Measurements from ENCODE around the gene FAM168B. TPM values are rescaled to one million over a fixed set of nuclear protein-coding genes. Genes with fewer than 3 reads are reported as not detected.

The FAM168B gene
- total and polyA plus RNA-seq, 2 of the 13 experiments (the other 11 are each of a cell fraction or from before 2014, with no cell fraction given) = 64.5 to 113 TPM

DNA sequence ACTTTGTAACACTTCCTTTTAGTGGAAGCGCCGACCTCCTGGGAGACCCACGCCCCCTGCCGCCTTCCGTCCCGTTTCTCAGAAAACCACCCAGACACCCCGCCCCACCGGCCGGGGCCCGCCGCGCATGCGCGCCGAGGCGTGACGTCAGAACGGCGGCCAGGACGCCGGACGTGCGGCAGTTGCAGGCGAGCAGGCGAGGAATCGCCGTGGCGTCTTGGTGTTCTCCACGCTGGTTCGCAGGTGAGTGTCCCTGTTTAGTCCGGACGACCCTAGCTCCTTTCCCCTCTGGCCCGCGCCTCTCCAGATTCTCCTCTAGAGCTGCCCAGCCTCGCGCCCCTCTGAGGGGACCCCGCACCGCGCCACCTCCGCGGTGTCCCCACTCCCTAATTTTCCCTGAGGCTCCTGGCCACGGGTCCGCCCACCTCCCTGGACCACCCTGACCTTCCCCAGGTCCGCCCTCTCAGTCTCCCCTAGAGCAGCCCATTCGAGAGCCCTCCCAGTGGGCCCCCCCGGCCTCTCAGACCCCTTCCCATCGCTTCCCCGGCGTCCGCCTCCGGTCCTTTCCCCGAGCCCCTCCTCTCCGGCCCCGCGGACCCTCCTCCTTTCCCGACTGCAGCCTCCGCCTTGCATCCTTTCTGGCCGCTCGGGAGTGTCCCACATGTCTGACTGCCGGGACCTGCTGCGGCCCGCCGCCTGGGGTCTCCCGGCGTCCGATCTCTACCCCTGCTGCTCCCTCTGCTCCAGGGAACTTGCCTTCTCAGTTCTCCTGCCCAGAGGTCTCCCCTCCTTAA is 12.1 kb upstream of the FAM168B start, which contains the start of gene PLEKHB2 (continued):
- TF ChIP-seq HNF1B (CRISPR knock-in tag; IDR thresholded peaks at IDR 0.05) (peak; percentile 41; the same call in 1 of the 2 replicates), ZNF878 (CRISPR knock-in tag; IDR thresholded peaks at IDR 0.05) (0 out of 2 replicates have a peak, but pooled peaks have one; percentile 44), MBNL3 (CRISPR knock-in tag; conservative IDR thresholded peaks at IDR 0.05) (no peak), ZNF589 (CRISPR knock-in tag; conservative IDR thresholded peaks at IDR 0.05) (no peak), GATAD1 (CRISPR knock-in tag; IDR thresholded peaks at IDR 0.05) (peak; percentile 85), PRPF4 (IDR thresholded peaks at IDR 0.05; ENCODE audit: low read depth, low read length, poor library complexity, severe bottlenecking) (no peak), ZFP90 (CRISPR knock-in tag; IDR thresholded peaks at IDR 0.05; ENCODE audit: borderline replicate concordance) (no peak), SMAD9 (CRISPR knock-in tag; IDR thresholded peaks at IDR 0.05) (0 out of 2 replicates have a peak, but pooled peaks have one; percentile 53), MAZ (IDR thresholded peaks at IDR 0.05; ENCODE audit: borderline replicate concordance, low read depth, low read length) (no peak; the same call in 1 of the 2 replicates), MAZ (CRISPR knock-in tag; IDR thresholded peaks at IDR 0.05; ENCODE audit: low read depth) (peak; percentile 76; the same call in 1 of the 2 replicates), HNRNPK (IDR thresholded peaks at IDR 0.05; ENCODE audit: low read depth, low read length, poor library complexity, severe bottlenecking) (no peak), ZNF34 (CRISPR knock-in tag; IDR thresholded peaks at IDR 0.05; ENCODE audit: borderline replicate concordance) (no peak), AKAP8 (CRISPR knock-in tag; IDR thresholded peaks at IDR 0.05) (no peak), NFKBIZ (CRISPR knock-in tag; IDR thresholded peaks at IDR 0.05) (peak; percentile 63; the same call in 1 of the 2 replicates), NFE2L2 (IDR thresholded peaks at IDR 0.05; ENCODE audit: low read length) (no peak), ZNF337 (CRISPR knock-in tag; IDR thresholded peaks at IDR 0.05; ENCODE audit: borderline replicate concordance, low read depth) (no peak), NR0B2 (CRISPR knock-in tag; IDR thresholded peaks at IDR 0.05) (peak; percentile 76)
- TF ChIP-seq, protein P1, sequence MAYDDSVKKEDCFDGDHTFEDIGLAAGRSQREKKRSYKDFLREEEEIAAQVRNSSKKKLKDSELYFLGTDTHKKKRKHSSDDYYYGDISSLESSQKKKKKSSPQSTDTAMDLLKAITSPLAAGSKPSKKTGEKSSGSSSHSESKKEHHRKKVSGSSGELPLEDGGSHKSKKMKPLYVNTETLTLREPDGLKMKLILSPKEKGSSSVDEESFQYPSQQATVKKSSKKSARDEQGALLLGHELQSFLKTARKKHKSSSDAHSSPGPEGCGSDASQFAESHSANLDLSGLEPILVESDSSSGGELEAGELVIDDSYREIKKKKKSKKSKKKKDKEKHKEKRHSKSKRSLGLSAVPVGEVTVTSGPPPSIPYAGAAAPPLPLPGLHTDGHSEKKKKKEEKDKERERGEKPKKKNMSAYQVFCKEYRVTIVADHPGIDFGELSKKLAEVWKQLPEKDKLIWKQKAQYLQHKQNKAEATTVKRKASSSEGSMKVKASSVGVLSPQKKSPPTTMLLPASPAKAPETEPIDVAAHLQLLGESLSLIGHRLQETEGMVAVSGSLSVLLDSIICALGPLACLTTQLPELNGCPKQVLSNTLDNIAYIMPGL (CRISPR knock-in tag; IDR thresholded peaks at IDR 0.05; ENCODE audit: borderline replicate concordance in 1 of 2, low read depth in 1 of 2) = peak in 1 of 2 experiments; percentile 29; a peak in 2 of 4 replicates
- TF ChIP-seq, protein P2, sequence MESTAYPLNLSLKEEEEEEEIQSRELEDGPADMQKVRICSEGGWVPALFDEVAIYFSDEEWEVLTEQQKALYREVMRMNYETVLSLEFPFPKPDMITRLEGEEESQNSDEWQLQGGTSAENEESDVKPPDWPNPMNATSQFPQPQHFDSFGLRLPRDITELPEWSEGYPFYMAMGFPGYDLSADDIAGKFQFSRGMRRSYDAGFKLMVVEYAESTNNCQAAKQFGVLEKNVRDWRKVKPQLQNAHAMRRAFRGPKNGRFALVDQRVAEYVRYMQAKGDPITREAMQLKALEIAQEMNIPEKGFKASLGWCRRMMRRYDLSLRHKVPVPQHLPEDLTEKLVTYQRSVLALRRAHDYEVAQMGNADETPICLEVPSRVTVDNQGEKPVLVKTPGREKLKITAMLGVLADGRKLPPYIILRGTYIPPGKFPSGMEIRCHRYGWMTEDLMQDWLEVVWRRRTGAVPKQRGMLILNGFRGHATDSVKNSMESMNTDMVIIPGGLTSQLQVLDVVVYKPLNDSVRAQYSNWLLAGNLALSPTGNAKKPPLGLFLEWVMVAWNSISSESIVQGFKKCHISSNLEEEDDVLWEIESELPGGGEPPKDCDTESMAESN (CRISPR knock-in tag; conservative IDR thresholded peaks at IDR 0.05) = peak; percentile 61; the same call in 1 of the 2 replicates

All from HepG2 (cell line).